GM19397 (cell line): ENCODE measurements around the gene TCF25.

ENCODE experiments used
- ATAC-seq: cut with Tn5 transposase; IDR thresholded peaks from one replicate; pipeline ENCODE4 v1.9.1; 2021; ENCODE audit warnings: mild to moderate bottlenecking, moderate library complexity; ENCODE audit not compliant: unreplicated experiment

The TCF25 gene

GRCh38 chr16:89844739-89845339 lies 28.6 kb upstream of the TCF25 start:
- no peak for ATAC-seq

DNA sequence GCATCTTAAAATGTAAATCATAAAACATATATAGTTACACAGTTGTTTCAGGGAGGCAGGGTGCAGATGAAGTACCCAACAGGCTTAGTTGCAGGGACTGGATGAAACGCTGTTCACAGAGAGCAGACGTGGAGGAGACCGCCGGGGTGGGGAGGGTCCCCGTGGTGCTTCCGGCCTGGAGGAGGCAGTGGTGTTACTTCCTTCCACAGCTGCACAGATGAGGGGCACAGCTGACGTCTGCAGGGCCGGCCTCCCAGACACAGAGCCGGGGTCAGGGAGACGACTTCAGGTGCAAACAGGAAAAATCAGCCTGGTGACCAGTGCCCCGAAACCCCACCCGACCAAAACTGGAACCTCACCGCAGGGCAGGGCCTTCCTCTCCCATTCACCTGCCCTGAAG lies 28.0 kb upstream of the TCF25 start:
- no peak for ATAC-seq

DNA sequence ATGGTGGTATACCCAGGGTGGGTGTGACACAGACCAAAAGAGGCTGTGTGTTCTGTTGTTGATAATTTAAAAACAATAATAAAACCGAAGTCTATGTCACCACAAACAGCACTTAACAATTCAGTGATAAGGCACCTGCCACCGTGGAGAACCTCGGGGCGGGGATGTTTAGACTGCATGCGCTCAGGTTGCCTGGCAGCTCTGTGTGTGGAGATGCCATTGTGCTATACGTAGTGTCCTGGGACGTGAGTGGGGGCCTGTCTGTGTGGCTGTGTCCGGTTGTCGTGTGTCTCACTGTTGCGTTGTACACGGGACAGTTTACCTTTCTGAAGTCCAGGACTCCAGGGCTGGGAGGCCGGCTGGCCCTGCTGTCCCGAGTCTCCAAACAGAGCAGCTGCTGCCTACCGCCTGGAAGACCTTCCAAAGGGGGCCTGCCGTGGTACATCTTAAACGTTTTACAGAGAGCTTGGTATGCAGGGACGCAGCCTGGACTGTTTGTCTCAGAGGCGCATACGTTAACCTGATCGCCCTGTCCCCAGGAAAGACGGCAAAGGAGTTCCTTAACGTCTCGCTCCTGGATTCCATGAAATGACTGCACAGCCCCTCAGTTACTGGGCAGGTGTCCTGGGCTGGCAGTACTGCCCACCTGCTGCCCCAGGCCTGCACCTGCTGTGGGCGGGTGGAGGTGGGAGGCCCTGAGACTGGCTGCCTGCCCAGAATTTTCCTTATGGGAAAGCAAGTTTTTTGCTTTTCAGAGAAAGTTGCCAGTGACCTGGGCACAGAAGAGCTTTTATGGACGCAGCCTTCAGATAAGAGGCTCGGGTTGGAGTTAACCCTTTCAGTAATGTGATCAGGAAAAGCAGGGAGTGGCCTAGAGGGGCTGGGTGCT lies 26.1 kb upstream of the TCF25 start:
- no peak for ATAC-seq

- ATAC-seq: no peak
Measured at GRCh38 chr16:89847940-89848297, 25.5 kb upstream of the TCF25 start.

- no peak for ATAC-seq
Measured at GRCh38 chr16:89848974-89849373, 24.4 kb upstream of the TCF25 start.

- no peak for ATAC-seq
Measured at GRCh38 chr16:89853306-89853993, 19.9 kb upstream of the TCF25 start.

- no peak for ATAC-seq
Measured at GRCh38 chr16:89855301-89855945, 18.0 kb upstream of the TCF25 start.

GRCh38 chr16:89855986-89856385 lies 17.4 kb upstream of the TCF25 start:
- ATAC-seq: no peak

DNA sequence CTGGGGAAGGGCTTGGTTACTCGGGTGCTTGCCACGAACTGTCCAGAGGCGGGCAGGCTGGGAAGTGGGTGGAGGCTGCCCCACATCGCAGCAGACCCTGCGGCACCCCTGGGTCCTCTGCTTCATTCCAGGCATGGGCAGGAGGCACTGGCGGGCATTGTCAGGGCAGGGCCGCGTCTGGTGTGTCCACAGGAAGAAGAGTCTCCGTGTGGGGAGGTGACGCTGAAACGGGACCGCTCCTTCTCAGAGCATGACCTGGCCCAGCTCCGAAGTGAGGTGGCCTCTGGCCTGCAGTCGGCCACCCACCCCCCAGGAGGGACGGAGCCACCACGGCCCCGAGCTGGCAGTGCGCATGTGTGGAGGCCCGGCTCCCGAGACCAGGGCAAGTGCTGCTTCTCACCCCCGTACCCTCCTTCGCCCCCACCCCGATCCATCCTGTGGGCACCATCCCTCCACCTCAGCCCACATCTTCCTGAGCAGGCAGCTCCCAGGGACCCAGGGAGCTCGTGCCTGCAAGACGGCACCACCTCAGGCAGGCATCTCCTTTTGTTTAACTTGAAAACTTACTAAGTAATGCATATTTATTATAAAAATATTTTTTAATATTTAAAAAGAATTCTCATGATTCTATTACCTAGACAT lies 14.3 kb upstream of the TCF25 start:
- no peak for ATAC-seq

GRCh38 chr16:89859615-89860007 lies 13.8 kb upstream of the TCF25 start:
- ATAC-seq: no peak

DNA sequence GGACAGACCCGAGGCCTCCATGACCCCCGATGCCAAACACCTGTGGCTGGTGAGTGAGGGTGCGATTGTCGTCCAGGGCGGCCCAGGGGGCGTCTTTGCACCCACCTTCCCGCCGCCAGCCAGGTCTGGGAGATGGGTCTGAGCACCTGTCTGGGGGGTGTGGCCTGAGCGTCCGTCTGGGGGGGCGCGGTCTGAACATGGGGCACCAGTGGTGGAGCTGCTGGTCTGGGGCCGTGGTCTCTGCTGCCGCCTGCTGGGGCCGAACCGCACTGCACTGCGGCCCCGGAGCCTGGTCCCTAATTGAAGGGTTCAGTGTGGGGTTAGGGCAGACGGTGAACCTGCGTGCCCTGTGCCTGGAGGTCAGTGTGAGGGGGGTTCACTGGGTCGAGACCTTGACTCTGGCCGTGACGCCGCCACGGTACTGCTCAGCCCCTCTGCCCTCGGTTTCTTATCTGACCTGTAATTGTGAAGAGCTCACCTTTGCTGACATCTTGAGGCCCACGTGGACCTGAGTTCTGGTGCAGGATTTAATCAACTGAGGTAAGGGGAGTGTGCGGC lies 12.6 kb upstream of the TCF25 start:
- ATAC-seq: no peak

DNA sequence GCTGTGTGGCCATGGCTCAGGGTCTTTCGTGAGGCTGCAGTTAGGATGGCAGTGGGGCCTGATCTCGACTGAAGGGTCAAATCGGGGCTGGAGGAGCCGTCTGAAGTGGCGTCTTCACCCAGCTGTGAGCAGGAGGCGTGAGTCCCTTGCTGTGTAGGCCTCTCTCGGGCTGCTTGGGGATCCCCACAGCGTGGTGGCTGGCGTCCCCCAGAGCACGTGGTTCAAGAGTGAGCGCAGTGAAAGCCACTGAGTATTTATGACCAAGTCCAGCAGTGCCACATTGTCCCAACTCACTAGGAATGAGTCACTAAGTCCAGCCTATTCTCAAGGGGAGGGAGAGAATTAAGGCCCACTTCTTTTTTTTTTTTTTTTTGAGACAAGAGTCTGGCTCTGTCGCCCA lies 11.7 kb upstream of the TCF25 start:
- ATAC-seq: no peak

DNA sequence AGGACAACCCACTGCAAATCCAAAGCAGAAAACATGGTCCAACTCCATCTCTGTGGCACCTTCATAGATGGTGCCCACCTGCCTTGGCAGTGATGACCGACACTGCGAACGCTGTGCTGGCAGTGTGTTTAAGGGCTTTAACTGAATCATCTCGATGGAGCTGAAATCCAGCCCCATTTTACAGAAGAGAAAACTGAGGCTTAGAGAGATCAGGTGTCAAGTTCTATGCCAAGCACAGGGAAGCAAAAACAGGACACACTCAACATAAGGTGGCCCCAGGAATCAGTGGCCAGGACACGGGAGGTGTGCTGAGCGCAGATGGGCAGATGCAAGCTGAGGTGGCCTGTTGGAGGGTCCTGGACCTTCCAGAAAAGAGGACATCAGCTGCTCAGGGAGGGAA lies 10.7 kb upstream of the TCF25 start:
- no peak for ATAC-seq

DNA sequence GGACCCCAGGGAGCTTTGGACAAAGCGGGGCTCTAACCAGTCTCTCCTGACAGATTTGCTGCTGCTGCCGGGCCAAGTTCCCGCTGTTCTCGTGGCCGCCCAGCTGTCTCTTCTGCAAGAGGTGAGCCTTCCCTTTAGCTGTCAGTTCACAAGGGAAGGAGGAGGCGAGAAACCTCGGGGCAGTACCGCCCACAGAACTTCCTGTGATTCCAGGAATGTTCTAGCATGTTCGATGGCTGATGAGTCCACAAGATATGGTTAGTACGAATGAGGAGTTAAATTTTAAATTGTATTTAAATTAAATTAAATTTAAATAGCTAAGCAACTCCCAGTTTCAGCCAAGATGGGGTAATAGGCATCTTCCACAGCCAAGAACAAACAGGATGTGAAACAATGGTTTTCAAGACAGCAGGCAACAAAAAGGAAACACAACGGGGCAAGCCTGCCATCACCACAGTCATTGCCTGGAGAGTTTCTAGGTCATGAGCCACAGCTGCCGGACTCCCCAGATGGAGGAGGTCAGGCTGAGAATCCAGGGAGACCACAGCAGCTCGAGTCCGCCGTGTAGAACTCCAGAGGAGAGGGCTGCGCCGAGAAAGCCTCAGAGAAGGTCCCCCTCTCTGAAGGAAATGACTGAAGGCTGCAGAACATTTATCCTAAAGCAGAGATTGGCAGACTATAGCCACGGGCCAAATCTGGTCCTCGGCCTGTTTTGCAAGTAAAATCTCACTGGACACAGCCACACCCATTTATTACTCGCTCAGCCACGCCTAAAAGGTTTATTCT lies 9.5 kb upstream of the TCF25 start:
- peak; percentile 66 for ATAC-seq

- ATAC-seq: no peak
Measured at GRCh38 chr16:89864527-89864820, 8.9 kb upstream of the TCF25 start.

DNA sequence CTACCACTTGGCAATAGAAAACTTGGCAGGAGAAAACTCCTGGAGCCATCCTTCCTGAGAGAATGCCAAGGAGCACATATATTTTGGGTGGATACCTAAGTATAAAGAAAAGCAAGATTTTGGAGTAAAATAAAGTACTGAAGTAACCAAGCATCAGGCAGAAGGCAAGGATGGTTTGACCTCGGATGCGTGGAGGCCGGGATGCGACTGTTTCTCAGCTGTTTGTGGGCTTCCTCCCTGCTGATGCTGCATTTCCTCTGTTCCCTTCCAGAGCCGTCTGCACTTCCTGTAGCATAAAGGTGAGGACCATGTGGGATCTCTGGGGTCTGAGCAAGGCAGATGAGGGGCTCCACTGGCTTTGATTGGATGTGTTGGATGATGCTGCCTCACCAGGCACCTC lies 5.5 kb upstream of the TCF25 start:
- ATAC-seq: no peak

GRCh38 chr16:89869911-89870310 lies 3.5 kb upstream of the TCF25 start:
- no peak for ATAC-seq

GRCh38 chr16:89870440-89870839 lies 3.0 kb upstream of the TCF25 start:
- no peak for ATAC-seq

DNA sequence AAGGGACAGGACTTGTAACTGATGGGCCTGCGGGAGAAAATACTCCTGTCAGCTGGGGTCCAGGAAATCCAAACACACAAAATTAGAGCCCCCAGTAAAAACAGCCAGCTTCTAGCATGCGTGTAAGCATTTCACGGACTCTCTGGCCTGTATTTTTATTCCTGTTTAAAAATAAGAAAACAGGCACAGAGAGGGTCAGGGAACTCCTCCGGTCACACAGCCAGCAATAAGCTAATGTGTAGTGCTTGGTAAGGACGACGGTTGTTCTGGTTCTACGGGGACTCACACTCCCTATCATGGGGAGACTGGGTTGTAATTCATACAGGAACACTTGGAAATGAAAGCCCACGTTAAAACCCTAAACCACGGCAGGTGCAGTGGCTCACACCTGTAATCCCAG lies 1.5 kb upstream of the TCF25 start:
- no peak for ATAC-seq

DNA sequence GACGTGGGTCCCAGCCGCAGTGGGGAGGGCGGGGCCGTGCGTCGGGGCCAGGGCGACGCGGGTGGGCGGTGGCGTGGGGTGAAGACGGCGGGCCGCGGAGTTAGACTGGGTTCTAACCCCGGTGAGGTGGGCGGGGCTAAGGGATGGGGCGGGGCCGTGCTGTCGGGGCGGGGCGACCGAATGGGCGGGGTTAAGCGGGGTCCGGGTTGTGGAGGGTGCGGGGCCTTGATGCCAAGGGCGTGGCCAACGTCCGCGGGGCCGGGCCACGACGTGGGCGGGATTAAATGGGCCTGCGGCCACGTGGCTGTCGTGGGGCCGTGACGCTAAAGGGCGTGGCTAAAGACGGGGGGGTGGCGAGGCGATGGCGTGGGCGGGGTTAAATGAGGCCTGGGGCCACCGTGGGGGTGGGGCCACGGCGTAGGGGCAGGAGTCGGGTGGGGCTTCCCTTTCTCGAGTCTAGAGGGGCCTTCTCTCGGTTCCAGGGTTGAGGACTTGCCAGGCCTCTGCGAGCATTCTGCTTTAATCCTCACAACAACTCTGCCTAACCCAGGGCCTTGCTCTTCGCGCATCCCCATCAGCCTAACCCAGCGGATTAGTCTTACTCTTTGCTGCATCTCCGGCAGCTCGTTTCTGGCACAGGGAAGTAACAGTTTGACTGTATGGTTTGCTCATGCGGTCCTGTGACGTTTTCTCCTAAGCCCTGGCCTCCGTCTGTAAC lies 739 bp downstream of the TCF25 start:
- peak; percentile 68 for ATAC-seq
